ENCODE measurements around the gene AIG1. TPM values are rescaled to one million over a fixed set of nuclear protein-coding genes. Genes with fewer than 3 reads are reported as not detected.
A peak's percentile ranks its signal among the peaks of the same experiment; 100 is the strongest.

The AIG1 gene
- total RNA-seq, 1 donor from 2014 or later, result 71.6 TPM

- no peak for ATAC-seq
- DNase-seq (ENCODE audit: missing footprints), result no peak
- intact Hi-C loops (cut with DNase I), result no loop called here
Observed at GRCh38 chr6:143176090-143177021, 115.7 kb downstream of the AIG1 start.

GRCh38 chr6:143177706-143178105, 117.0 kb downstream of the AIG1 start:
- intact Hi-C loops (cut with DNase I), result no loop called here
- DNase-seq (ENCODE audit: missing footprints) (no peak), ATAC-seq (no peak)

- no peak for ATAC-seq
- no peak for DNase-seq (ENCODE audit: missing footprints)
- intact Hi-C loops (cut with DNase I), result no loop called here
Observed at GRCh38 chr6:143179096-143179495, 118.4 kb downstream of the AIG1 start.

GRCh38 chr6:143179901-143180612, 119.4 kb downstream of the AIG1 start:
- intact Hi-C loops (cut with DNase I), result no loop called here
- ATAC-seq (no peak), DNase-seq (ENCODE audit: missing footprints) (no peak)

GRCh38 chr6:143180826-143181225, 120.1 kb downstream of the AIG1 start:
- ATAC-seq (no peak), DNase-seq (ENCODE audit: missing footprints) (no peak)
- intact Hi-C loops (cut with DNase I), result no loop called here

- intact Hi-C loops (cut with DNase I), result no loop called here
- DNase-seq (ENCODE audit: missing footprints) (no peak), ATAC-seq (no peak)
Observed at GRCh38 chr6:143183666-143184065, 123.0 kb downstream of the AIG1 start.

GRCh38 chr6:143185288-143185687, 124.6 kb downstream of the AIG1 start:
- DNase-seq (ENCODE audit: missing footprints), result no peak
- intact Hi-C loops (cut with DNase I), result no loop called here
- ATAC-seq, result no peak

- DNase-seq (ENCODE audit: missing footprints) (no peak), ATAC-seq (peak; percentile 67)
- intact Hi-C loops (cut with DNase I), result no loop called here
Observed at GRCh38 chr6:143187238-143187923, 126.7 kb downstream of the AIG1 start.

- DNase-seq (ENCODE audit: missing footprints) (no peak), ATAC-seq (no peak)
- intact Hi-C loops (cut with DNase I), result no loop called here
Observed at GRCh38 chr6:143188292-143188691, 127.6 kb downstream of the AIG1 start.

GRCh38 chr6:143191361-143191760, 130.7 kb downstream of the AIG1 start:
- no peak for ATAC-seq
- DNase-seq (ENCODE audit: missing footprints), result no peak
- intact Hi-C loops (cut with DNase I), result no loop called here

- intact Hi-C loops (cut with DNase I), result no loop called here
- no peak for DNase-seq (ENCODE audit: missing footprints)
- no peak for ATAC-seq
Observed at GRCh38 chr6:143192766-143193165, 132.1 kb downstream of the AIG1 start.

- ATAC-seq (no peak), DNase-seq (ENCODE audit: missing footprints) (no peak)
- intact Hi-C loops (cut with DNase I), result no loop called here
Observed at GRCh38 chr6:143193571-143194094, 132.9 kb downstream of the AIG1 start.

- ATAC-seq, result no peak
- DNase-seq (ENCODE audit: missing footprints), result no peak
- intact Hi-C loops (cut with DNase I), result no loop called here
Observed at GRCh38 chr6:143194095-143194589, 133.5 kb downstream of the AIG1 start.

- DNase-seq (ENCODE audit: missing footprints), result no peak
- peak; percentile 50 for ATAC-seq
- intact Hi-C loops (cut with DNase I), result no loop called here
Observed at GRCh38 chr6:143195349-143195845, 134.7 kb downstream of the AIG1 start.

GRCh38 chr6:143196525-143197225, 136.0 kb downstream of the AIG1 start:
- intact Hi-C loops (cut with DNase I), result no loop called here
- DNase-seq (ENCODE audit: missing footprints) (no peak), ATAC-seq (no peak)

GRCh38 chr6:143197377-143197776, 136.7 kb downstream of the AIG1 start:
- intact Hi-C loops (cut with DNase I), result no loop called here
- no peak for DNase-seq (ENCODE audit: missing footprints)
- no peak for ATAC-seq

GRCh38 chr6:143198312-143198711, 137.6 kb downstream of the AIG1 start:
- ATAC-seq (no peak), DNase-seq (ENCODE audit: missing footprints) (no peak)
- intact Hi-C loops (cut with DNase I), result no loop called here

- DNase-seq (ENCODE audit: missing footprints), result no peak
- intact Hi-C loops (cut with DNase I), result no loop called here
- ATAC-seq, result no peak
Observed at GRCh38 chr6:143199291-143199690, 138.6 kb downstream of the AIG1 start.
